WTC11 (cell line): ENCODE data around the gene FBXO41. TPM values are rescaled to one million over a fixed set of nuclear protein-coding genes. Genes with fewer than 3 reads are reported as not detected.

ENCODE experiments used
- ATF1 ChIP-seq: sonication (generic); formaldehyde crosslinking; IDR thresholded peaks from 2 replicates; pipeline ENCODE4 v1.8.1; 2023; ENCODE audit warnings: mild to moderate bottlenecking, moderate library complexity, missing genetic modification reagents
- ELF4 ChIP-seq: sonication (generic); formaldehyde crosslinking; IDR thresholded peaks from 2 replicates; pipeline ENCODE4 v1.8.1; 2022; ENCODE audit warnings: low read depth, mild to moderate bottlenecking, moderate library complexity, missing genetic modification reagents
- EMX1 ChIP-seq: fragments of 250-450 bp; sonication (Bioruptor Pico); IDR thresholded peaks from 2 replicates; pipeline ENCODE4 v1.8.0; 2021; ENCODE audit warnings: mild to moderate bottlenecking
- ETV6 ChIP-seq: sonication (generic); formaldehyde crosslinking; IDR thresholded peaks from 2 replicates; pipeline ENCODE4 v1.8.1; 2022; ENCODE audit warnings: mild to moderate bottlenecking, missing genetic modification reagents
- GABPB1 ChIP-seq: sonication (generic); formaldehyde crosslinking; IDR thresholded peaks from 2 replicates; pipeline ENCODE4 v1.8.1; 2023; ENCODE audit warnings: mild to moderate bottlenecking, missing genetic modification reagents
- NFE2L1 ChIP-seq: sonication (generic); formaldehyde crosslinking; IDR thresholded peaks from 2 replicates; pipeline ENCODE4 v1.8.1; 2023; ENCODE audit warnings: missing genetic modification reagents
- SP1 ChIP-seq: sonication (generic); formaldehyde crosslinking; conservative IDR thresholded peaks from 2 replicates; pipeline ENCODE4 v1.8.1; 2022; ENCODE audit warnings: missing genetic modification reagents
- TCF7 ChIP-seq: sonication (generic); formaldehyde crosslinking; IDR thresholded peaks from 2 replicates; pipeline ENCODE4 v1.8.0; 2022; ENCODE audit warnings: mild to moderate bottlenecking, low read depth, missing genetic modification reagents, moderate library complexity
- TEAD4 ChIP-seq: sonication (generic); formaldehyde crosslinking; IDR thresholded peaks from 2 replicates; pipeline ENCODE4 v1.8.0; 2022; ENCODE audit warnings: mild to moderate bottlenecking, missing genetic modification reagents
- ZNF317 ChIP-seq: sonication (generic); formaldehyde crosslinking; IDR thresholded peaks from 2 replicates; pipeline ENCODE4 v1.8.1; 2023; ENCODE audit warnings: low read depth, mild to moderate bottlenecking, moderate library complexity, missing genetic modification reagents, borderline replicate concordance
- ZNF416 ChIP-seq: fragments of 250-450 bp; sonication (Bioruptor Pico); IDR thresholded peaks from 2 replicates; pipeline ENCODE4 v1.9.0; 2021; ENCODE audit warnings: mild to moderate bottlenecking, inconsistent platforms
- total RNA-seq: library from RNA; stranded (reverse); gene quantifications from 3 replicates; pipeline ENCODE4 v1.2.3, GENCODE V29; 2021
- TF ChIP-seq, protein P1 (sequence below): sonication (generic); formaldehyde crosslinking; IDR thresholded peaks from 2 replicates; pipeline ENCODE4 v1.8.0; 2023; ENCODE audit warnings: missing genetic modification reagents, mild to moderate bottlenecking, borderline replicate concordance
- TF ChIP-seq, protein P2 (sequence below): sonication (generic); formaldehyde crosslinking; IDR thresholded peaks from 2 replicates; pipeline ENCODE4 v1.8.1; 2023; ENCODE audit warnings: mild to moderate bottlenecking, missing genetic modification reagents, moderate library complexity
- TF ChIP-seq, protein P3 (sequence below): sonication (generic); formaldehyde crosslinking; IDR thresholded peaks from 2 replicates; pipeline ENCODE4 v1.8.1; 2023; ENCODE audit warnings: mild to moderate bottlenecking, missing genetic modification reagents, moderate library complexity
- TF ChIP-seq, protein P4 (sequence below): sonication (generic); formaldehyde crosslinking; IDR thresholded peaks from 2 replicates; pipeline ENCODE4 v1.8.0; 2022; ENCODE audit warnings: mild to moderate bottlenecking, missing genetic modification reagents
- TF ChIP-seq, protein P5 (sequence below): sonication (generic); formaldehyde crosslinking; IDR thresholded peaks from 2 replicates; pipeline ENCODE4 v1.8.1; 2023; ENCODE audit warnings: mild to moderate bottlenecking, missing genetic modification reagents
- TF ChIP-seq, protein P6 (sequence below): sonication (generic); formaldehyde crosslinking; IDR thresholded peaks from 2 replicates; pipeline ENCODE4 v1.8.1; 2023; ENCODE audit warnings: mild to moderate bottlenecking, missing genetic modification reagents
- TF ChIP-seq, protein P7 (sequence below): sonication (generic); formaldehyde crosslinking; IDR thresholded peaks from 2 replicates; pipeline ENCODE4 v1.8.1; 2022; ENCODE audit warnings: mild to moderate bottlenecking, moderate library complexity, missing genetic modification reagents
- TF ChIP-seq, protein P8 (sequence below): sonication (generic); formaldehyde crosslinking; IDR thresholded peaks from 2 replicates; pipeline ENCODE4 v1.8.0; 2022; ENCODE audit warnings: mild to moderate bottlenecking, missing genetic modification reagents

FBXO41 gene
- total RNA-seq, 1 experiment from 2014 or later: 19.2 TPM

DNA sequence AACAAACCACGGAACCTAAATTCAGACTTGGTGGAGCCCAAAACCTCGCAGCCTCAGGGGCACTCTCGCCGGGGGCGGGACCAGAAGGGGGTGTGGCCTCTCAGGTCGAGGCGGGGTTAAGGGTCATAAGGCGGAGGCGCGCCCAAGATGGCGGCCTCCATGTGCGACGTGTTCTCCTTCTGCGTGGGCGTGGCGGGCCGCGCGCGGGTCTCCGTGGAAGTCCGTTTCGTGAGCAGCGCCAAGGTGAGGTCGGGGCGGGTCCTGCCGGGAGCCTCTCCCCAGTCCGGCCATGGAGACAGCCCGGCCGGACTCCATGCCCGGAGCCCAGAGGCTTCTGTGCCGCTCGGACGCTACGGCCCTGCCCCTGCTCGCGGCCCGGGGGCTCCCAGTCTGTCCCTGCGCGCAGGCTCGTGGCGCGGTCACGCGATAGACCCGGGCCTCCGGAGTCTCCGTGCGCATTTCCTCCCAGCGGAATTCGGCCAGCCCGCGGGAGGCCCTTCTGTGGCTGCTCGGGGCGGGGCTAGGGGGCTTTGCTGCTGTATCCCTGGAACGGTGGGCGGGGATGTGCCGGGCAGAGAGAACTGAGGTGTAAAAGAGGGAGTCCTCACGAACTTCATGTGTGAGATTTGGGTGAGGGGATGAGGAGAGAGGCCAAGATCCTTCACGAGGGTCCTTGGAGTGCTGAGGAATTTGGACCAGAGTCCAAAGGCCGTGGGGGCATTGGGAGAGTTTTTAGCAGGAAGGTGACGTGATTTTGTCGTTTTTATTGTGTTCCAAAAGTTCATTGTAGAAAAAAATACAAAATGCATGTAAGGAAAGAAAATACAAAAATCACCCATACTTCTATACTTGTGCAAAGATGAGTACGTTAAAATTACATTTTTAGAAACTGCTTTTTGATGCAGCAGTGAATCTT lies 69.9 kb downstream of the FBXO41 start, which contains the start of gene SMYD5 (continued):
- TF ChIP-seq, protein P1, sequence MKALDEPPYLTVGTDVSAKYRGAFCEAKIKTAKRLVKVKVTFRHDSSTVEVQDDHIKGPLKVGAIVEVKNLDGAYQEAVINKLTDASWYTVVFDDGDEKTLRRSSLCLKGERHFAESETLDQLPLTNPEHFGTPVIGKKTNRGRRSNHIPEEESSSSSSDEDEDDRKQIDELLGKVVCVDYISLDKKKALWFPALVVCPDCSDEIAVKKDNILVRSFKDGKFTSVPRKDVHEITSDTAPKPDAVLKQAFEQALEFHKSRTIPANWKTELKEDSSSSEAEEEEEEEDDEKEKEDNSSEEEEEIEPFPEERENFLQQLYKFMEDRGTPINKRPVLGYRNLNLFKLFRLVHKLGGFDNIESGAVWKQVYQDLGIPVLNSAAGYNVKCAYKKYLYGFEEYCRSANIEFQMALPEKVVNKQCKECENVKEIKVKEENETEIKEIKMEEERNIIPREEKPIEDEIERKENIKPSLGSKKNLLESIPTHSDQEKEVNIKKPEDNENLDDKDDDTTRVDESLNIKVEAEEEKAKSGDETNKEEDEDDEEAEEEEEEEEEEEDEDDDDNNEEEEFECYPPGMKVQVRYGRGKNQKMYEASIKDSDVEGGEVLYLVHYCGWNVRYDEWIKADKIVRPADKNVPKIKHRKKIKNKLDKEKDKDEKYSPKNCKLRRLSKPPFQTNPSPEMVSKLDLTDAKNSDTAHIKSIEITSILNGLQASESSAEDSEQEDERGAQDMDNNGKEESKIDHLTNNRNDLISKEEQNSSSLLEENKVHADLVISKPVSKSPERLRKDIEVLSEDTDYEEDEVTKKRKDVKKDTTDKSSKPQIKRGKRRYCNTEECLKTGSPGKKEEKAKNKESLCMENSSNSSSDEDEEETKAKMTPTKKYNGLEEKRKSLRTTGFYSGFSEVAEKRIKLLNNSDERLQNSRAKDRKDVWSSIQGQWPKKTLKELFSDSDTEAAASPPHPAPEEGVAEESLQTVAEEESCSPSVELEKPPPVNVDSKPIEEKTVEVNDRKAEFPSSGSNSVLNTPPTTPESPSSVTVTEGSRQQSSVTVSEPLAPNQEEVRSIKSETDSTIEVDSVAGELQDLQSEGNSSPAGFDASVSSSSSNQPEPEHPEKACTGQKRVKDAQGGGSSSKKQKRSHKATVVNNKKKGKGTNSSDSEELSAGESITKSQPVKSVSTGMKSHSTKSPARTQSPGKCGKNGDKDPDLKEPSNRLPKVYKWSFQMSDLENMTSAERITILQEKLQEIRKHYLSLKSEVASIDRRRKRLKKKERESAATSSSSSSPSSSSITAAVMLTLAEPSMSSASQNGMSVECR: peak; percentile 40; the same call in 1 of the 2 replicates
- TF ChIP-seq ATF1 (CRISPR knock-in tag) (peak; percentile 61; the same call in 1 of the 2 replicates), TEAD4 (CRISPR knock-in tag) (no peak), NFE2L1 (no peak), EMX1 (0 out of 2 replicates have a peak, but pooled peaks have one; percentile 61), SP1 (CRISPR knock-in tag) (peak; percentile 82), ZNF416 (CRISPR knock-in tag) (0 out of 2 replicates have a peak, but pooled peaks have one; percentile 27), TCF7 (0 out of 2 replicates have a peak, but pooled peaks have one; percentile 64), ZNF317 (peak; percentile 40; the same call in 1 of the 2 replicates), GABPB1 (peak; percentile 28; the same call in 1 of the 2 replicates), ELF4 (0 out of 2 replicates have a peak, but pooled peaks have one; percentile 55), ETV6 (CRISPR knock-in tag) (peak; percentile 59; the same call in 1 of the 2 replicates)
- TF ChIP-seq, protein P2, sequence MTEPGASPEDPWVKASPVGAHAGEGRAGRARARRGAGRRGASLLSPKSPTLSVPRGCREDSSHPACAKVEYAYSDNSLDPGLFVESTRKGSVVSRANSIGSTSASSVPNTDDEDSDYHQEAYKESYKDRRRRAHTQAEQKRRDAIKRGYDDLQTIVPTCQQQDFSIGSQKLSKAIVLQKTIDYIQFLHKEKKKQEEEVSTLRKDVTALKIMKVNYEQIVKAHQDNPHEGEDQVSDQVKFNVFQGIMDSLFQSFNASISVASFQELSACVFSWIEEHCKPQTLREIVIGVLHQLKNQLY (CRISPR knock-in tag): peak; percentile 84; the same call in 1 of the 2 replicates
- TF ChIP-seq, protein P3, sequence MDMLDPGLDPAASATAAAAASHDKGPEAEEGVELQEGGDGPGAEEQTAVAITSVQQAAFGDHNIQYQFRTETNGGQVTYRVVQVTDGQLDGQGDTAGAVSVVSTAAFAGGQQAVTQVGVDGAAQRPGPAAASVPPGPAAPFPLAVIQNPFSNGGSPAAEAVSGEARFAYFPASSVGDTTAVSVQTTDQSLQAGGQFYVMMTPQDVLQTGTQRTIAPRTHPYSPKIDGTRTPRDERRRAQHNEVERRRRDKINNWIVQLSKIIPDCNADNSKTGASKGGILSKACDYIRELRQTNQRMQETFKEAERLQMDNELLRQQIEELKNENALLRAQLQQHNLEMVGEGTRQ: peak; percentile 39; the same call in 1 of the 2 replicates
- TF ChIP-seq, protein P4, sequence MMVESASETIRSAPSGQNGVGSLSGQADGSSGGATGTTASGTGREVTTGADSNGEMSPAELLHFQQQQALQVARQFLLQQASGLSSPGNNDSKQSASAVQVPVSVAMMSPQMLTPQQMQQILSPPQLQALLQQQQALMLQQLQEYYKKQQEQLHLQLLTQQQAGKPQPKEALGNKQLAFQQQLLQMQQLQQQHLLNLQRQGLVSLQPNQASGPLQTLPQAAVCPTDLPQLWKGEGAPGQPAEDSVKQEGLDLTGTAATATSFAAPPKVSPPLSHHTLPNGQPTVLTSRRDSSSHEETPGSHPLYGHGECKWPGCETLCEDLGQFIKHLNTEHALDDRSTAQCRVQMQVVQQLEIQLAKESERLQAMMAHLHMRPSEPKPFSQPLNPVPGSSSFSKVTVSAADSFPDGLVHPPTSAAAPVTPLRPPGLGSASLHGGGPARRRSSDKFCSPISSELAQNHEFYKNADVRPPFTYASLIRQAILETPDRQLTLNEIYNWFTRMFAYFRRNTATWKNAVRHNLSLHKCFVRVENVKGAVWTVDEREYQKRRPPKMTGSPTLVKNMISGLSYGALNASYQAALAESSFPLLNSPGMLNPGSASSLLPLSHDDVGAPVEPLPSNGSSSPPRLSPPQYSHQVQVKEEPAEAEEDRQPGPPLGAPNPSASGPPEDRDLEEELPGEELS (CRISPR knock-in tag): peak; percentile 81
- TF ChIP-seq, protein P5, sequence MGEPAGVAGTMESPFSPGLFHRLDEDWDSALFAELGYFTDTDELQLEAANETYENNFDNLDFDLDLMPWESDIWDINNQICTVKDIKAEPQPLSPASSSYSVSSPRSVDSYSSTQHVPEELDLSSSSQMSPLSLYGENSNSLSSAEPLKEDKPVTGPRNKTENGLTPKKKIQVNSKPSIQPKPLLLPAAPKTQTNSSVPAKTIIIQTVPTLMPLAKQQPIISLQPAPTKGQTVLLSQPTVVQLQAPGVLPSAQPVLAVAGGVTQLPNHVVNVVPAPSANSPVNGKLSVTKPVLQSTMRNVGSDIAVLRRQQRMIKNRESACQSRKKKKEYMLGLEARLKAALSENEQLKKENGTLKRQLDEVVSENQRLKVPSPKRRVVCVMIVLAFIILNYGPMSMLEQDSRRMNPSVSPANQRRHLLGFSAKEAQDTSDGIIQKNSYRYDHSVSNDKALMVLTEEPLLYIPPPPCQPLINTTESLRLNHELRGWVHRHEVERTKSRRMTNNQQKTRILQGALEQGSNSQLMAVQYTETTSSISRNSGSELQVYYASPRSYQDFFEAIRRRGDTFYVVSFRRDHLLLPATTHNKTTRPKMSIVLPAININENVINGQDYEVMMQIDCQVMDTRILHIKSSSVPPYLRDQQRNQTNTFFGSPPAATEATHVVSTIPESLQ (CRISPR knock-in tag): no peak
- TF ChIP-seq, protein P6, sequence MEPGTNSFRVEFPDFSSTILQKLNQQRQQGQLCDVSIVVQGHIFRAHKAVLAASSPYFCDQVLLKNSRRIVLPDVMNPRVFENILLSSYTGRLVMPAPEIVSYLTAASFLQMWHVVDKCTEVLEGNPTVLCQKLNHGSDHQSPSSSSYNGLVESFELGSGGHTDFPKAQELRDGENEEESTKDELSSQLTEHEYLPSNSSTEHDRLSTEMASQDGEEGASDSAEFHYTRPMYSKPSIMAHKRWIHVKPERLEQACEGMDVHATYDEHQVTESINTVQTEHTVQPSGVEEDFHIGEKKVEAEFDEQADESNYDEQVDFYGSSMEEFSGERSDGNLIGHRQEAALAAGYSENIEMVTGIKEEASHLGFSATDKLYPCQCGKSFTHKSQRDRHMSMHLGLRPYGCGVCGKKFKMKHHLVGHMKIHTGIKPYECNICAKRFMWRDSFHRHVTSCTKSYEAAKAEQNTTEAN (CRISPR knock-in tag): 0 out of 2 replicates have a peak, but pooled peaks have one; percentile 57
- TF ChIP-seq, protein P7, sequence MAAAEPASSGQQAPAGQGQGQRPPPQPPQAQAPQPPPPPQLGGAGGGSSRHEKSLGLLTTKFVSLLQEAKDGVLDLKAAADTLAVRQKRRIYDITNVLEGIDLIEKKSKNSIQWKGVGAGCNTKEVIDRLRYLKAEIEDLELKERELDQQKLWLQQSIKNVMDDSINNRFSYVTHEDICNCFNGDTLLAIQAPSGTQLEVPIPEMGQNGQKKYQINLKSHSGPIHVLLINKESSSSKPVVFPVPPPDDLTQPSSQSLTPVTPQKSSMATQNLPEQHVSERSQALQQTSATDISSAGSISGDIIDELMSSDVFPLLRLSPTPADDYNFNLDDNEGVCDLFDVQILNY (CRISPR knock-in tag): peak; percentile 74; the same call in 1 of the 2 replicates
- TF ChIP-seq, protein P8, sequence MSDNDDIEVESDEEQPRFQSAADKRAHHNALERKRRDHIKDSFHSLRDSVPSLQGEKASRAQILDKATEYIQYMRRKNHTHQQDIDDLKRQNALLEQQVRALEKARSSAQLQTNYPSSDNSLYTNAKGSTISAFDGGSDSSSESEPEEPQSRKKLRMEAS (CRISPR knock-in tag): peak; percentile 63
